ENCODE measurements around the gene LMTK3. TPM values are rescaled to one million over a fixed set of nuclear protein-coding genes. Genes with fewer than 3 reads are reported as not detected.
A peak's percentile ranks its signal among the peaks of the same experiment; 100 is the strongest.

Gene LMTK3
- total and polyA plus RNA-seq, 8 donors, result 2.3 to 7.7 (median 3.1) TPM

- intact Hi-C loops (cut with DNase I), result no loop called here
- ATAC-seq, result peak; percentile 89 to 95 (median 92)
- peaks cover 3 to 29% (median 16%) of the 10 kb centered on the region in 3 donors for H3K36me3 ChIP-seq
- H3K4me3 ChIP-seq, result peak overlapping the region; percentile 81 to 98 (median 86)
- WGBS, 2 donors, result 0% methylated on average over 36 of the region's 36 CpGs
- FAIRE-seq, result peak; percentile 99
- peak; percentile 95 to 100 (median 100) for DNase-seq
- no peak for TF ChIP-seq CTCF (IDR thresholded peaks at IDR 0.05)
- peak overlapping the region; percentile 89 to 96 (median 92) for H3K27ac ChIP-seq
- peaks cover 0 to 6% (median 6%) of the 10 kb centered on the region in 3 donors for H3K4me1 ChIP-seq
- no peaks in the 10 kb centered on the region for H3K9me3 ChIP-seq
- no peaks in the 10 kb centered on the region for H3K27me3 ChIP-seq
These were observed 42.8 kb downstream of the LMTK3 start for GRCh38 chr19:48468772-48469288.

- Histone ChIP-seq H3K36me3 (peaks cover 0 to 10% (median 8%) of the 10 kb centered on the region in 3 donors), H3K4me1 (peaks cover 0 to 6% (median 6%) of the 10 kb centered on the region in 3 donors), H3K9me3 (no peaks in the 10 kb centered on the region), H3K27me3 (no peaks in the 10 kb centered on the region), H3K4me3 (no peak overlapping the region), H3K27ac (no peak overlapping the region)
- intact Hi-C loops (cut with DNase I), result no loop called here
- WGBS, 2 donors, result 49 to 59% methylated on average over 16 of the region's 16 CpGs
- TF ChIP-seq CTCF (IDR thresholded peaks at IDR 0.05), result no peak
- DNase-seq (peak in 3 of 6 donors; percentile 53 to 55 (median 54)), FAIRE-seq (no peak), ATAC-seq (no peak)
These were observed 44.9 kb downstream of the LMTK3 start for GRCh38 chr19:48466561-48467325.

- Histone ChIP-seq H3K4me3 (no peak overlapping the region), H3K27me3 (no peaks in the 10 kb centered on the region), H3K4me1 (peaks cover 0 to 2% (median 2%) of the 10 kb centered on the region in 3 donors), H3K27ac (no peak overlapping the region), H3K9me3 (no peaks in the 10 kb centered on the region), H3K36me3 (peaks cover 0 to under 1% (median 0%) of the 10 kb centered on the region in 3 donors)
- ATAC-seq (no peak), DNase-seq (no peak), FAIRE-seq (no peak)
- 85 to 97% methylated on average over 1 of the region's 1 CpG for WGBS, 2 donors
- intact Hi-C loops (cut with DNase I), result no loop called here
- no peak for TF ChIP-seq CTCF (IDR thresholded peaks at IDR 0.05)
These were observed 46.4 kb downstream of the LMTK3 start for GRCh38 chr19:48465215-48465614.

- intact Hi-C loops (cut with DNase I), result no loop called here
- Histone ChIP-seq H3K27me3 (no peaks in the 10 kb centered on the region), H3K9me3 (no peaks in the 10 kb centered on the region), H3K36me3 (no peaks in the 10 kb centered on the region), H3K4me3 (no peak overlapping the region), H3K27ac (no peak overlapping the region), H3K4me1 (no peaks in the 10 kb centered on the region)
- ATAC-seq (no peak), FAIRE-seq (no peak), DNase-seq (peak in 2 of 6 donors; percentile 34 to 61)
- 87% methylated on average over 60 to 62 of the region's 62 CpGs for whole genome bisulfite sequencing, 2 donors
- no peak for TF ChIP-seq CTCF (IDR thresholded peaks at IDR 0.05)
These were observed 49.5 kb downstream of the LMTK3 start for GRCh38 chr19:48461982-48462655.

Data from pancreas (tissue), 10 donors.